Measurements from ENCODE around the gene PIGX.

- TF ChIP-seq CTCF (conservative IDR thresholded peaks at IDR 0.05) (no peak), ZFX (IDR thresholded peaks at IDR 0.05) (no peak)
Observed at GRCh38 chr3:196694202-196694638, 18.0 kb upstream of the PIGX start.
